Measurements from ENCODE around the gene CNTROB. TPM values are rescaled to one million over a fixed set of nuclear protein-coding genes. Genes with fewer than 3 reads are reported as not detected.

Gene CNTROB
- total RNA-seq, 1 experiment from 2014 or later = 39.2 TPM

- no TSS peak for BruUV-seq (replicated peaks)
- Mint-ChIP-seq H3K36me3 (ENCODE audit: insufficient read depth, unreplicated experiment) (peaks cover 8% of the 10 kb centered on the region), H3K4me1 (ENCODE audit: insufficient read depth, unreplicated experiment) (no peaks in the 10 kb centered on the region), H3K4me3 (ENCODE audit: unreplicated experiment) (no peak overlapping the region), H3K27me3 (ENCODE audit: insufficient read depth, unreplicated experiment) (no peaks in the 10 kb centered on the region), H3K27ac (ENCODE audit: low read depth, unreplicated experiment) (peak overlapping the region; percentile 46), H3K9me3 (ENCODE audit: unreplicated experiment) (no peaks in the 10 kb centered on the region)
- POLR2A ChIA-PET = interaction anchor here (0.5 to 2.5 kb wide), 5 partner anchors 8 to 48 kb away, joined by 3 to 23 read pairs (median 4); partner anchors contain the start of genes CYB5D1 and NAA38
- intact Hi-C loops (cut with micrococcal nuclease) = no loop called here
- CTCF ChIA-PET = no interaction called here
- DNase-seq (ENCODE audit: unreplicated experiment) = no peak
- TF ChIP-seq CTCF (IDR thresholded peaks at IDR 0.05; ENCODE audit: unreplicated experiment) = no peak
Observed at GRCh38 chr17:7884581-7885366, 47.2 kb upstream of the CNTROB start.

GRCh38 chr17:7885367-7886226 is 46.4 kb upstream of the CNTROB start:
- H3K36me3 Mint-ChIP-seq (ENCODE audit: insufficient read depth, unreplicated experiment) = peaks cover 16% of the 10 kb centered on the region
- ChIA-PET CTCF (interaction anchor here (0.6 to 1.3 kb wide), 5 partner anchors 20 to 104 kb away, joined by 3 to 6 read pairs (median 3); partner anchors contain the start of gene KDM6B), POLR2A (interaction anchor here (0.5 to 2.2 kb wide), 18 partner anchors 9 to 327 kb away, joined by 3 to 12 read pairs (median 3); partner anchors contain the start of genes CYB5D1, NAA38, RNF227 and TNFSF13)
- no peak overlapping the region for H3K27ac Mint-ChIP-seq (ENCODE audit: low read depth, unreplicated experiment)
- H3K27me3 Mint-ChIP-seq (ENCODE audit: insufficient read depth, unreplicated experiment) = no peaks in the 10 kb centered on the region
- peak; percentile 49 for DNase-seq (ENCODE audit: unreplicated experiment)
- no peak for TF ChIP-seq CTCF (IDR thresholded peaks at IDR 0.05; ENCODE audit: unreplicated experiment)
- no TSS peak for BruUV-seq (replicated peaks)
- no peak overlapping the region for H3K4me3 Mint-ChIP-seq (ENCODE audit: unreplicated experiment)
- no peaks in the 10 kb centered on the region for H3K9me3 Mint-ChIP-seq (ENCODE audit: unreplicated experiment)
- intact Hi-C loops (cut with micrococcal nuclease) = loop anchor here (2.0 kb wide), 1 partner anchor 49 kb away; no protein-coding TSS in a partner anchor
- H3K4me1 Mint-ChIP-seq (ENCODE audit: insufficient read depth, unreplicated experiment) = no peaks in the 10 kb centered on the region

GRCh38 chr17:7886227-7887037 is 45.6 kb upstream of the CNTROB start:
- CTCF ChIA-PET = interaction anchor here (0.6 to 1.3 kb wide), 5 partner anchors 21 to 104 kb away, joined by 3 to 6 read pairs (median 3); partner anchors contain the start of gene KDM6B
- no peak for TF ChIP-seq CTCF (IDR thresholded peaks at IDR 0.05; ENCODE audit: unreplicated experiment)
- H3K4me1 Mint-ChIP-seq (ENCODE audit: insufficient read depth, unreplicated experiment) = no peaks in the 10 kb centered on the region
- no peaks in the 10 kb centered on the region for H3K27me3 Mint-ChIP-seq (ENCODE audit: insufficient read depth, unreplicated experiment)
- H3K4me3 Mint-ChIP-seq (ENCODE audit: unreplicated experiment) = no peak overlapping the region
- H3K36me3 Mint-ChIP-seq (ENCODE audit: insufficient read depth, unreplicated experiment) = peaks cover 25% of the 10 kb centered on the region
- H3K27ac Mint-ChIP-seq (ENCODE audit: low read depth, unreplicated experiment) = no peak overlapping the region
- POLR2A ChIA-PET = interaction anchor here (0.7 to 2.2 kb wide), 16 partner anchors 15 to 328 kb away, joined by 3 to 12 read pairs (median 3); partner anchors contain the start of genes CYB5D1, NAA38, RNF227 and TNFSF13
- TSS peak; percentile 35 for BruUV-seq (replicated peaks)
- peak; percentile 45 for DNase-seq (ENCODE audit: unreplicated experiment)
- H3K9me3 Mint-ChIP-seq (ENCODE audit: unreplicated experiment) = no peaks in the 10 kb centered on the region
- intact Hi-C loops (cut with micrococcal nuclease) = loop anchor here (2.0 kb wide), 1 partner anchor 50 kb away; no protein-coding TSS in a partner anchor

Measured in MCF 10A (cell line).